Body of pancreas (tissue), 4 donors: ENCODE results near the gene DYNLRB1. TPM values are rescaled to one million over a fixed set of nuclear protein-coding genes. Genes with fewer than 3 reads are reported as not detected.
"Not testable (repeated sequence)": the region's sequence is repeated elsewhere in the genome, so short reads cannot be mapped to it uniquely, and the experiment has no call there.

Experiments
- ATAC-seq: fragments of 150-250 bp; one replicate; pipeline ENCODE4 v1.9.1; 2016
- DNase-seq, 4 donors: peaks; one replicate each; pipeline ENCODE4 v3.0.0-alpha.2; 2019
- H3K27ac ChIP-seq, 4 donors: fragments of 200-600 bp; sonication (generic); 1 replicate in 3 of 4; 2 replicates in 1 of 4; pipeline versions ENCODE4 v1.5.1 to v1.6.1; 2016 to 2019; ENCODE audit warnings: mild to moderate bottlenecking in 1 of 4, mixed read lengths in 1 of 4, moderate library complexity in 1 of 4
- H3K27me3 ChIP-seq, 2 donors: fragments of 200-600 bp; sonication (generic); one replicate each; pipeline ENCODE4 v1.6.0; 2016; ENCODE audit warnings: mild to moderate bottlenecking in 1 of 2
- H3K36me3 ChIP-seq, 2 donors: fragments of 200-600 bp; sonication (generic); replicated peaks in 1 of 2; 2 replicates each; pipeline ENCODE4 v1.5.1; 2016; ENCODE audit warnings: low read depth in 2 of 2; ENCODE audit not compliant: insufficient read depth in 1 of 2
- H3K4me1 ChIP-seq: fragments of 200-600 bp; sonication (generic); one replicate; pipeline ENCODE4 v1.6.0; 2016
- H3K4me3 ChIP-seq, 2 donors: fragments of 200-600 bp; sonication (generic); 1 replicate in 1 of 2; 2 replicates in 1 of 2; pipeline ENCODE4 v1.5.1; 2016 to 2019
- H3K9me3 ChIP-seq, 3 donors: fragments of 200-600 bp; sonication (generic); 1 replicate in 2 of 3; 2 replicates in 1 of 3; pipeline ENCODE4 v1.5.1; 2016
- CTCF ChIP-seq, 7 experiments: fragments of 450-650 bp in 4 of 7; fragments of 200-600 bp in 3 of 7; sonication (generic) in 3 of 7; IDR thresholded peaks; one replicate each; pipeline ENCODE4 v1.5.1; 2016 to 2019; ENCODE audit warnings: antibody characterized with exemption in 7 of 7
- POLR2A ChIP-seq, 3 donors: fragments of 450-650 bp; IDR thresholded peaks; one replicate each; pipeline ENCODE4 v1.6.1; 2016; ENCODE audit warnings: antibody characterized with exemption in 3 of 3, mild to moderate bottlenecking in 2 of 3
- whole genome bisulfite sequencing, 2 donors: methylation state at CpG; one replicate each; pipeline ENCODE4 v1.1.5; 2017; 5-methylcytosine and 5-hydroxymethylcytosine counted together
- intact Hi-C: fragments of 100-400 bp; cut with DNase I; formaldehyde crosslinking; loops from one replicate; pipeline ENCODE4 v1.15.1; 2023
- total RNA-seq, 2 donors: library from RNA; depleted of rRNA; stranded (reverse); fragments of >200 nt; gene quantifications; one replicate each; pipeline ENCODE4 v1.1.0, GENCODE V29; 2016

The DYNLRB1 gene
- total RNA-seq, 2 donors from 2014 or later = 58.9 to 64.3 TPM

GRCh38 chr20:34510575-34510974 lies 5.6 kb upstream of the DYNLRB1 start:
- Histone ChIP-seq H3K27me3 (no peaks in the 10 kb centered on the region), H3K27ac (no peak overlapping the region), H3K4me1 (peaks cover 8% of the 10 kb centered on the region), H3K9me3 (no peaks in the 10 kb centered on the region), H3K4me3 (no peak overlapping the region), H3K36me3 (peaks cover 0 to 13% of the 10 kb centered on the region in 2 donors)
- WGBS, 2 donors = 78 to 89% methylated on average over 1 of the region's 1 CpG
- DNase-seq (no peak), ATAC-seq (no peak)
- TF ChIP-seq CTCF (IDR thresholded peaks at IDR 0.05) = no peak
- no peak for TF ChIP-seq POLR2A (IDR thresholded peaks at IDR 0.05)
- intact Hi-C loops = no loop called here

GRCh38 chr20:34511891-34512265 lies 4.3 kb upstream of the DYNLRB1 start:
- ATAC-seq (no peak), DNase-seq (no peak)
- Histone ChIP-seq H3K9me3 (no peaks in the 10 kb centered on the region), H3K27me3 (no peaks in the 10 kb centered on the region), H3K4me1 (peaks cover 8% of the 10 kb centered on the region), H3K27ac (no peak overlapping the region), H3K4me3 (no peak overlapping the region), H3K36me3 (peaks cover 0 to 6% of the 10 kb centered on the region in 2 donors)
- TF ChIP-seq POLR2A (IDR thresholded peaks at IDR 0.05) (no peak), CTCF (IDR thresholded peaks at IDR 0.05) (no peak)
- intact Hi-C loops = no loop called here
- 61 to 65% methylated on average over 3 of the region's 3 CpGs for WGBS, 2 donors

- no peak overlapping the region for H3K27ac ChIP-seq
- DNase-seq = no peak
Measured at GRCh38 chr20:34512266-34512954, 3.8 kb upstream of the DYNLRB1 start.

GRCh38 chr20:34512955-34513419 lies 3.2 kb upstream of the DYNLRB1 start:
- no peak overlapping the region for H3K4me3 ChIP-seq
- intact Hi-C loops = no loop called here
- H3K27me3 ChIP-seq = no peaks in the 10 kb centered on the region
- no peaks in the 10 kb centered on the region for H3K9me3 ChIP-seq
- TF ChIP-seq CTCF (IDR thresholded peaks at IDR 0.05) (no peak), POLR2A (IDR thresholded peaks at IDR 0.05) (no peak)
- DNase-seq (no peak), ATAC-seq (no peak)
- no peak overlapping the region for H3K27ac ChIP-seq
- peaks cover 0 to 2% of the 10 kb centered on the region in 2 donors for H3K36me3 ChIP-seq
- H3K4me1 ChIP-seq = peaks cover 20% of the 10 kb centered on the region

More at GRCh38 chr20:34512266-34512954, 3.8 kb upstream of the DYNLRB1 start:
- Histone ChIP-seq H3K36me3 (peaks cover 0 to 6% of the 10 kb centered on the region in 2 donors), H3K9me3 (no peaks in the 10 kb centered on the region), H3K4me3 (no peak overlapping the region), H3K27me3 (no peaks in the 10 kb centered on the region), H3K4me1 (peaks cover 14% of the 10 kb centered on the region)
- TF ChIP-seq CTCF (IDR thresholded peaks at IDR 0.05) (no peak), POLR2A (IDR thresholded peaks at IDR 0.05) (no peak)
- 86 to 91% methylated on average over 4 of the region's 4 CpGs for WGBS, 2 donors
- intact Hi-C loops = no loop called here
- ATAC-seq = no peak

GRCh38 chr20:34514034-34514433 lies 2.2 kb upstream of the DYNLRB1 start:
- H3K36me3 ChIP-seq, H3K4me3 ChIP-seq, ATAC-seq, intact Hi-C loops, H3K27me3 ChIP-seq, H3K27ac ChIP-seq, DNase-seq, H3K9me3 ChIP-seq: not testable (repeated sequence)
- peaks cover 22% of the 10 kb centered on the region for H3K4me1 ChIP-seq
- WGBS, 2 donors = 76 to 82% methylated on average over 17 of the region's 17 CpGs
